Measurements from ENCODE around the gene NOTUM. TPM values are rescaled to one million over a fixed set of nuclear protein-coding genes. Genes with fewer than 3 reads are reported as not detected.

NOTUM gene
- total and polyA plus RNA-seq, 10 of the 15 experiments (the other 5 are each of a cell fraction or from before 2014, with no cell fraction given) = 0.04 to 0.13 TPM; not detected in 8

- TF ChIP-seq, protein P1, sequence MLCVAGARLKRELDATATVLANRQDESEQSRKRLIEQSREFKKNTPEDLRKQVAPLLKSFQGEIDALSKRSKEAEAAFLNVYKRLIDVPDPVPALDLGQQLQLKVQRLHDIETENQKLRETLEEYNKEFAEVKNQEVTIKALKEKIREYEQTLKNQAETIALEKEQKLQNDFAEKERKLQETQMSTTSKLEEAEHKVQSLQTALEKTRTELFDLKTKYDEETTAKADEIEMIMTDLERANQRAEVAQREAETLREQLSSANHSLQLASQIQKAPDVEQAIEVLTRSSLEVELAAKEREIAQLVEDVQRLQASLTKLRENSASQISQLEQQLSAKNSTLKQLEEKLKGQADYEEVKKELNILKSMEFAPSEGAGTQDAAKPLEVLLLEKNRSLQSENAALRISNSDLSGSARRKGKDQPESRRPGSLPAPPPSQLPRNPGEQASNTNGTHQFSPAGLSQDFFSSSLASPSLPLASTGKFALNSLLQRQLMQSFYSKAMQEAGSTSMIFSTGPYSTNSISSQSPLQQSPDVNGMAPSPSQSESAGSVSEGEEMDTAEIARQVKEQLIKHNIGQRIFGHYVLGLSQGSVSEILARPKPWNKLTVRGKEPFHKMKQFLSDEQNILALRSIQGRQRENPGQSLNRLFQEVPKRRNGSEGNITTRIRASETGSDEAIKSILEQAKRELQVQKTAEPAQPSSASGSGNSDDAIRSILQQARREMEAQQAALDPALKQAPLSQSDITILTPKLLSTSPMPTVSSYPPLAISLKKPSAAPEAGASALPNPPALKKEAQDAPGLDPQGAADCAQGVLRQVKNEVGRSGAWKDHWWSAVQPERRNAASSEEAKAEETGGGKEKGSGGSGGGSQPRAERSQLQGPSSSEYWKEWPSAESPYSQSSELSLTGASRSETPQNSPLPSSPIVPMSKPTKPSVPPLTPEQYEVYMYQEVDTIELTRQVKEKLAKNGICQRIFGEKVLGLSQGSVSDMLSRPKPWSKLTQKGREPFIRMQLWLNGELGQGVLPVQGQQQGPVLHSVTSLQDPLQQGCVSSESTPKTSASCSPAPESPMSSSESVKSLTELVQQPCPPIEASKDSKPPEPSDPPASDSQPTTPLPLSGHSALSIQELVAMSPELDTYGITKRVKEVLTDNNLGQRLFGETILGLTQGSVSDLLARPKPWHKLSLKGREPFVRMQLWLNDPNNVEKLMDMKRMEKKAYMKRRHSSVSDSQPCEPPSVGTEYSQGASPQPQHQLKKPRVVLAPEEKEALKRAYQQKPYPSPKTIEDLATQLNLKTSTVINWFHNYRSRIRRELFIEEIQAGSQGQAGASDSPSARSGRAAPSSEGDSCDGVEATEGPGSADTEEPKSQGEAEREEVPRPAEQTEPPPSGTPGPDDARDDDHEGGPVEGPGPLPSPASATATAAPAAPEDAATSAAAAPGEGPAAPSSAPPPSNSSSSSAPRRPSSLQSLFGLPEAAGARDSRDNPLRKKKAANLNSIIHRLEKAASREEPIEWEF (IDR thresholded peaks at IDR 0.05; ENCODE audit: insufficient replicate concordance, low read depth, low read length) = no peak
- TF ChIP-seq TAF1 (IDR thresholded peaks at IDR 0.05; ENCODE audit: borderline replicate concordance, low read depth, low read length) = peak; percentile 76
- no peak for TF ChIP-seq SMC3 (IDR thresholded peaks at IDR 0.05; ENCODE audit: borderline replicate concordance, low read length)
- TF ChIP-seq BMI1 (IDR thresholded peaks at IDR 0.05; ENCODE audit: borderline replicate concordance) = no peak
- TF ChIP-seq ZNF24 (IDR thresholded peaks at IDR 0.05) = peak; percentile 46; the same call in 1 of the 2 replicates
- TF ChIP-seq, protein P2, sequence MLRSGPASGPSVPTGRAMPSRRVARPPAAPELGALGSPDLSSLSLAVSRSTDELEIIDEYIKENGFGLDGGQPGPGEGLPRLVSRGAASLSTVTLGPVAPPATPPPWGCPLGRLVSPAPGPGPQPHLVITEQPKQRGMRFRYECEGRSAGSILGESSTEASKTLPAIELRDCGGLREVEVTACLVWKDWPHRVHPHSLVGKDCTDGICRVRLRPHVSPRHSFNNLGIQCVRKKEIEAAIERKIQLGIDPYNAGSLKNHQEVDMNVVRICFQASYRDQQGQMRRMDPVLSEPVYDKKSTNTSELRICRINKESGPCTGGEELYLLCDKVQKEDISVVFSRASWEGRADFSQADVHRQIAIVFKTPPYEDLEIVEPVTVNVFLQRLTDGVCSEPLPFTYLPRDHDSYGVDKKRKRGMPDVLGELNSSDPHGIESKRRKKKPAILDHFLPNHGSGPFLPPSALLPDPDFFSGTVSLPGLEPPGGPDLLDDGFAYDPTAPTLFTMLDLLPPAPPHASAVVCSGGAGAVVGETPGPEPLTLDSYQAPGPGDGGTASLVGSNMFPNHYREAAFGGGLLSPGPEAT (IDR thresholded peaks at IDR 0.05; ENCODE audit: low read depth) = no peak
- TF ChIP-seq ZNF207 (IDR thresholded peaks at IDR 0.05; ENCODE audit: borderline replicate concordance) = no peak
- TF ChIP-seq DPF2 (IDR thresholded peaks at IDR 0.05) = peak; percentile 85; the same call in 1 of the 2 replicates
- peak; percentile 61; the same call in 1 of the 2 replicates for TF ChIP-seq ZNF217 (IDR thresholded peaks at IDR 0.05)
- TF ChIP-seq MAX (IDR thresholded peaks at IDR 0.05; ENCODE audit: low read depth, low read length) = no peak
- no peak for TF ChIP-seq SUPT20H (IDR thresholded peaks at IDR 0.05; ENCODE audit: borderline replicate concordance, control insufficient read depth, low read depth, low read length)
- no peak for TF ChIP-seq CEBPZ (IDR thresholded peaks at IDR 0.05; ENCODE audit: low read depth, low read length)
- 0 out of 2 replicates have a peak, but pooled peaks have one; percentile 54 for TF ChIP-seq RB1 (IDR thresholded peaks at IDR 0.05; ENCODE audit: borderline replicate concordance)
- TF ChIP-seq EED (IDR thresholded peaks at IDR 0.05; ENCODE audit: low read depth) = no peak
- TF ChIP-seq JUND (IDR thresholded peaks at IDR 0.05; ENCODE audit: low read depth, low read length) = no peak
- TF ChIP-seq SMAD5 (IDR thresholded peaks at IDR 0.05; ENCODE audit: low read depth) = no peak
- TF ChIP-seq FOXM1 (IDR thresholded peaks at IDR 0.05; ENCODE audit: low read depth, low read length) = no peak
- TF ChIP-seq FOXK2 (IDR thresholded peaks at IDR 0.05) = no peak
These were observed 43.2 kb downstream of the NOTUM start, which contains the start of gene SIRT7 (continued) for GRCh38 chr17:81917565-81918332.
